ENCODE results near the gene GSG1L. TPM values are rescaled to one million over a fixed set of nuclear protein-coding genes. Genes with fewer than 3 reads are reported as not detected.

GSG1L gene
- under 0.01 TPM in 2 replicates for total RNA-seq

GRCh38 chr16:28063591-28064061 is at the start of gene GSG1L:
TSS of gene GSG1L (minus strand) at chr16:28063714. CDS start at chr16:28063424, 290 bp downstream.

Other genes starting within 250 kb of the GSG1L start
- 74.0 and 80.0 TPM in 2 replicates for gene XPO6, start 148.3 kb upstream of the GSG1L start, total RNA-seq
- gene SBK1, start 228.8 kb upstream of the GSG1L start, total RNA-seq = not detected in 2 replicates